GM12878 (cell line): ENCODE data around the gene CREB3L4. TPM values are rescaled to one million over a fixed set of nuclear protein-coding genes. Genes with fewer than 3 reads are reported as not detected.

Experiments
- ATAC-seq: fragments of 200-7000 bp; cut with Tn5 transposase; 3 replicates; pipeline ENCODE4 v1.9.1; 2020; ENCODE audit warnings: mild to moderate bottlenecking, moderate library complexity
- BruUV-seq: library from RNA; stranded (reverse); fragments of 400-500 nt; replicated peaks from 2 replicates; lab custom pipeline; 2021; lab: Mats Ljungman, UMichigan
- CTCF ChIA-PET: fragments of 300-600 bp; sonication (Branson Sonifier 250); formaldehyde crosslinking; extraction: SDS; loops from one replicate; lab custom pipeline; 2021; ENCODE audit warnings: inconsistent platforms; lab: Yijun Ruan, JAX
- POLR2A ChIA-PET: fragments of 350-600 bp; formaldehyde crosslinking; extraction: SDS; loops from one replicate; lab custom pipeline; 2021; ENCODE audit warnings: inconsistent platforms; lab: Charles Lee
- RAD21 ChIA-PET: fragments of 300-600 bp; sonication (Branson Sonifier 250); formaldehyde crosslinking; loops from one replicate; lab custom pipeline; 2023; ENCODE audit warnings: antibody characterized with exemption; ENCODE audit not compliant: unreplicated experiment; lab: Charles Lee
- SMC1A ChIA-PET: fragments of 300-600 bp; sonication (Branson Sonifier 250); formaldehyde crosslinking; loops from one replicate; lab custom pipeline; 2023; ENCODE audit not compliant: unreplicated experiment, uncharacterized antibody; lab: Charles Lee
- DNase-seq: peaks from one replicate; pipeline ENCODE4 v3.0.0-alpha.2; 2011; ENCODE audit warnings: low read depth, low spot score
- FAIRE-seq: peaks from 3 replicates; lab custom pipeline; 2011; peaks lifted over from hg19 to GRCh38; lab: Jason Lieb, UNC
- H2AFZ ChIP-seq: 2 replicates; pipeline ENCODE4 v1.6.0; 2011; ENCODE audit warnings: low read depth, low read length, control low read depth; ENCODE audit not compliant: control insufficient read depth
- H3K27ac ChIP-seq: 2 replicates; pipeline ENCODE4 v1.5.1; 2011; ENCODE audit warnings: control low read depth; ENCODE audit not compliant: control insufficient read depth, insufficient read depth
- H3K27me3 ChIP-seq, 2 experiments: replicated peaks in 1 of 2; 2 replicates each; pipeline versions ENCODE4 v1.6.0 to v1.6.1; 2011; ENCODE audit warnings: low read length in 1 of 2; ENCODE audit not compliant: control insufficient read depth in 2 of 2, insufficient read depth in 2 of 2
- H3K36me3 ChIP-seq, 2 experiments: 2 replicates each; pipeline ENCODE4 v1.5.1; 2011; ENCODE audit warnings: low read length in 1 of 2; ENCODE audit not compliant: control insufficient read depth in 2 of 2, insufficient read depth in 2 of 2
- H3K4me1 ChIP-seq: 2 replicates; pipeline ENCODE4 v1.6.1; 2011; ENCODE audit warnings: mild to moderate bottlenecking, low read length, moderate library complexity, mixed read lengths; ENCODE audit not compliant: control insufficient read depth, insufficient read depth
- H3K4me2 ChIP-seq: 2 replicates; pipeline ENCODE4 v1.6.0; 2011; ENCODE audit warnings: control low read depth; ENCODE audit not compliant: control insufficient read depth, insufficient read depth
- H3K4me3 ChIP-seq: fragments of 200-600 bp; sonication (generic); 2 replicates; pipeline ENCODE4 v1.5.1; 2016
- H3K79me2 ChIP-seq: 2 replicates; pipeline ENCODE4 v1.6.0; 2011; ENCODE audit warnings: low read length; ENCODE audit not compliant: control insufficient read depth, insufficient read depth
- H3K9ac ChIP-seq: 2 replicates; pipeline ENCODE4 v1.8.0; 2011; ENCODE audit warnings: low read length, control low read depth, mixed read lengths; ENCODE audit not compliant: control insufficient read depth, insufficient read depth
- H3K9me3 ChIP-seq: replicated peaks from 3 replicates; pipeline ENCODE4 v1.5.1; 2011; ENCODE audit warnings: mild to moderate bottlenecking, low read length; ENCODE audit not compliant: control insufficient read depth, insufficient read depth
- H4K20me1 ChIP-seq: 2 replicates; pipeline ENCODE4 v1.6.0; 2011; ENCODE audit not compliant: control insufficient read depth, insufficient read depth
- BACH1 ChIP-seq: fragments of 450-650 bp; IDR thresholded peaks from 2 replicates; pipeline ENCODE4 v1.6.1; 2017; ENCODE audit warnings: mild to moderate bottlenecking, borderline replicate concordance
- CBFB ChIP-seq: IDR thresholded peaks from 2 replicates; pipeline ENCODE4 v1.6.1; 2016; ENCODE audit warnings: antibody characterized with exemption, low read depth
- CREM ChIP-seq: IDR thresholded peaks from 2 replicates; pipeline ENCODE4 v1.6.1; 2014; ENCODE audit warnings: antibody characterized with exemption, low read depth
- EGR1 ChIP-seq, 2 experiments: IDR thresholded peaks; 1 replicate in 1 of 2; 2 replicates in 1 of 2; pipeline ENCODE4 v1.6.1; 2011 to 2012; ENCODE audit warnings: low read depth in 2 of 2, low read length in 2 of 2, borderline replicate concordance in 1 of 2, mild to moderate bottlenecking in 1 of 2, moderate library complexity in 1 of 2
- EZH2 ChIP-seq: IDR thresholded peaks from 2 replicates; pipeline ENCODE4 v1.6.1; 2012; ENCODE audit warnings: low read depth, mild to moderate bottlenecking, control low read depth, inconsistent platforms, low read length, borderline replicate concordance; ENCODE audit not compliant: control insufficient read depth
- IKZF1 ChIP-seq: fragments of 450-650 bp; conservative IDR thresholded peaks from 2 replicates; pipeline ENCODE4 v1.6.1; 2017; ENCODE audit warnings: antibody characterized with exemption, mild to moderate bottlenecking
- IRF4 ChIP-seq: IDR thresholded peaks from 2 replicates; pipeline ENCODE4 v1.6.1; 2011; ENCODE audit warnings: low read depth, low read length
- JUNB ChIP-seq: IDR thresholded peaks from 2 replicates; pipeline ENCODE4 v1.6.1; 2016; ENCODE audit warnings: antibody characterized with exemption, mild to moderate bottlenecking
- KLF5 ChIP-seq: fragments of 450-650 bp; IDR thresholded peaks from 2 replicates; pipeline ENCODE4 v1.6.1; 2014; ENCODE audit warnings: mild to moderate bottlenecking; ENCODE audit not compliant: partially characterized antibody
- PKNOX1 ChIP-seq: fragments of 450-650 bp; IDR thresholded peaks from 2 replicates; pipeline ENCODE4 v1.6.1; 2016; ENCODE audit warnings: mild to moderate bottlenecking
- RUNX3 ChIP-seq: IDR thresholded peaks from 2 replicates; pipeline ENCODE4 v1.6.1; 2012; ENCODE audit warnings: low read length, inconsistent platforms
- SIN3A ChIP-seq: IDR thresholded peaks from 2 replicates; pipeline ENCODE4 v1.6.1; 2012; ENCODE audit warnings: low read depth, low read length, improper control_type of control experiment
- SIX5 ChIP-seq: IDR thresholded peaks from 2 replicates; pipeline ENCODE4 v1.6.1; 2011; ENCODE audit warnings: mild to moderate bottlenecking, low read depth, low read length, moderate library complexity; ENCODE audit not compliant: severe bottlenecking
- SREBF2 ChIP-seq: IDR thresholded peaks from 2 replicates; pipeline ENCODE4 v1.6.1; 2012; ENCODE audit warnings: mild to moderate bottlenecking, low read length
- STAT1 ChIP-seq: fragments of 450-650 bp; conservative IDR thresholded peaks from 2 replicates; pipeline ENCODE4 v1.6.1; 2014; ENCODE audit warnings: antibody characterized with exemption, mild to moderate bottlenecking
- TCF7 ChIP-seq: IDR thresholded peaks from 2 replicates; pipeline ENCODE4 v1.6.1; 2014; ENCODE audit warnings: antibody characterized with exemption, borderline replicate concordance
- ZBTB40 ChIP-seq: fragments of 450-650 bp; IDR thresholded peaks from 2 replicates; pipeline ENCODE4 v1.6.1; 2016; ENCODE audit warnings: mild to moderate bottlenecking, moderate library complexity, borderline replicate concordance
- ZZZ3 ChIP-seq: IDR thresholded peaks from 2 replicates; pipeline ENCODE4 v1.6.1; 2011; ENCODE audit warnings: low read depth; ENCODE audit not compliant: control insufficient read depth, insufficient read length
- WGBS: methylation state at CpG from one replicate; pipeline ENCODE4 v1.1.6; 2016; ENCODE audit warnings: low lambda C conversion rate; ENCODE audit not compliant: insufficient replicate concordance, insufficient coverage; ENCODE audit errors: missing lambda C conversion rate; 5-methylcytosine and 5-hydroxymethylcytosine counted together
- in situ Hi-C: fragments of 300-500 bp; cut with MboI; formaldehyde crosslinking; loops from 9 replicates; pipeline ENCODE4 v1.14.3; 2018; ENCODE audit warnings: mixed read lengths
- intact Hi-C: fragments of 100-400 bp; cut with micrococcal nuclease; formaldehyde crosslinking; loops from one replicate; pipeline ENCODE4 v1.14.2; 2022; ENCODE audit not compliant: unreplicated experiment
- polyA plus RNA-seq, 11 experiments: library from polyadenylated mRNA; depleted of rRNA in 4 of 11; unstranded in 6 of 11; stranded (reverse) in 5 of 11; fragments of >200 nt; fragmentation: Nextera tagmentation in 4 of 11; fragmentation: Illumina TruSeq in 1 of 11; extraction: Ambion mirVana in 4 of 11; extraction: Trizol in 1 of 11; gene quantifications; 1 replicate in 1 of 11; 2 replicates in 10 of 11; pipeline versions ENCODE4 v1.2.1 to v1.2.3, GENCODE V29; 2011 to 2016; ENCODE audit warnings: inconsistent platforms in 2 of 11, missing spikeins in 2 of 11, low read depth in 1 of 11
- total RNA-seq, 4 experiments: library from RNA; depleted of rRNA in 3 of 4; stranded (reverse); fragments of >200 nt in 3 of 4; fragmentation: Illumina TruSeq in 1 of 4; extraction: Trizol in 1 of 4; gene quantifications; 2 replicates each; pipeline versions ENCODE4 v1.2.1 to v1.2.3, GENCODE V29; 2013 to 2021

The CREB3L4 gene
- total and polyA plus RNA-seq, 10 of the 15 experiments (the other 5 are each of a cell fraction or from before 2014, with no cell fraction given), result 9.7 to 14.0 (median 12.1) TPM

- intact Hi-C loops, result no loop called here
- BruUV-seq, result TSS peak; percentile 95
- TF ChIP-seq BACH1 (peak; percentile 1; the same call in 1 of the 2 replicates), JUNB (peak; percentile 35), IRF4 (no peak), SREBF2 (no peak), CBFB (peak; percentile 58; the same call in 1 of the 2 replicates), ZBTB40 (peak; percentile 19; the same call in 1 of the 2 replicates), KLF5 (peak; percentile 53), STAT1 (0 out of 2 replicates have a peak, but pooled peaks have one; percentile 23), EGR1 (IDR thresholded peaks at IDR 0.05; ENCODE audit: borderline replicate concordance in 1 of 2, low read depth in 2 of 2, low read length in 2 of 2) (peak in 1 of 2 experiments; percentile 78; a peak in 2 of 3 replicates), IKZF1 (peak; percentile 84), SIX5 (peak; percentile 83), SIN3A (peak; percentile 52), PKNOX1 (no peak), TCF7 (no peak), ZZZ3 (no peak), RUNX3 (peak; percentile 46; the same call in 1 of the 2 replicates), CREM (peak; percentile 57; the same call in 1 of the 2 replicates), EZH2 (no peak)
These were observed 9.8 kb downstream of the CREB3L4 start, which contains the start of gene JTB for GRCh38 chr1:153977250-153978240. Gene JTB, minus strand, starts transcription at chr1:153977674. Its CDS starts 422 bp downstream, at chr1:153977252.

More at GRCh38 chr1:153977250-153978240, 9.8 kb downstream of the CREB3L4 start, which contains the start of gene JTB:
- no peaks in the 10 kb centered on the region for H3K27me3 ChIP-seq
- H3K9ac ChIP-seq, result peak within 1 kb of the TSS; percentile 88
- H3K4me1 ChIP-seq, result peaks cover 7% of the 10 kb centered on the region
- ATAC-seq (peak; percentile 95), DNase-seq (no peak), FAIRE-seq (peak; percentile 86)
- WGBS, result under 1% methylated on average over 56 of the region's 75 CpGs
- H3K79me2 ChIP-seq, result peaks cover 22% of the 10 kb centered on the region
- peak within 1 kb of the TSS; percentile 87 for H3K4me3 ChIP-seq
- no peaks in the 10 kb centered on the region for H4K20me1 ChIP-seq
- no peaks in the 10 kb centered on the region for H3K9me3 ChIP-seq
- H3K4me2 ChIP-seq, result peak within 1 kb of the TSS; percentile 91
- CTCF ChIA-PET, result interaction anchor here (0.7 to 6.6 kb wide), 20 partner anchors 10 to 467 kb away, joined by 3 to 62 read pairs (median 4); partner anchors contain the start of genes CREB3L4, DENND4B, ILF2 and RAB13
- POLR2A ChIA-PET, result interaction anchor here (0.6 to 5.3 kb wide), 15 partner anchors 9 to 181 kb away, joined by 3 to 132 read pairs (median 6); partner anchors contain the start of genes CREB3L4, CRTC2, DENND4B and GATAD2B
- peak within 1 kb of the TSS; percentile 78 for H2AFZ ChIP-seq
- peaks cover 8 to 16% of the 10 kb centered on the region in 2 experiments for H3K36me3 ChIP-seq
- in situ Hi-C loops, result no loop called here
- H3K27ac ChIP-seq, result peak within 1 kb of the TSS; percentile 86
- SMC1A ChIA-PET, result interaction anchor here (0.6 to 5.0 kb wide), 22 partner anchors 9 to 405 kb away, joined by 3 to 82 read pairs (median 4); partner anchors contain the start of genes CREB3L4, DENND4B, GATAD2B and RAB13
- RAD21 ChIA-PET, result interaction anchor here (1.0 to 4.0 kb wide), 15 partner anchors 9 to 344 kb away, joined by 3 to 42 read pairs (median 5); partner anchors contain the start of genes CHTOP, CREB3L4, DENND4B and GATAD2B
